ENCODE measurements around the gene DHX35. TPM values are rescaled to one million over a fixed set of nuclear protein-coding genes. Genes with fewer than 3 reads are reported as not detected.

The DHX35 gene
- total RNA-seq, 1 donor from 2014 or later = 14.1 TPM

DNA sequence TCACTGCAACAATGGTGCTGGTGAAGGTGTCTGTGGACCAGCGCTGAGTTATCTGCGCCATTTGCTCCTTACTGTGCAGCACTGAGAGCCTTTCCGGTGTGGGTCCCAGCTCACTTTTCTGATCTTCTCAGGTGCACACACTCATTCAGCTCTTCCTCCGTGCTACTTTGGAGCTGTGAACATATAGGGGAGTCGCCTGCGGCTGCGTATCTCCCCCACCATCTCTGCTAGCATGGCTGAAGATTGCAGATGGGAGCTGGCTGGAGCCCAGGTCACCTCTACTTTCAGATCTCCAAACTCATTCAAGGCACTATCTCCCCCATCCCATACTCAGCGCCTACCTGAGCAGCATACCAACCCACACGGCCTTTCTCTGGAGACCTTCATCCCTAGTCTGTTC is 96.9 kb downstream of the DHX35 start:
- DNase-seq (ENCODE audit: low spot score) = no peak

DNA sequence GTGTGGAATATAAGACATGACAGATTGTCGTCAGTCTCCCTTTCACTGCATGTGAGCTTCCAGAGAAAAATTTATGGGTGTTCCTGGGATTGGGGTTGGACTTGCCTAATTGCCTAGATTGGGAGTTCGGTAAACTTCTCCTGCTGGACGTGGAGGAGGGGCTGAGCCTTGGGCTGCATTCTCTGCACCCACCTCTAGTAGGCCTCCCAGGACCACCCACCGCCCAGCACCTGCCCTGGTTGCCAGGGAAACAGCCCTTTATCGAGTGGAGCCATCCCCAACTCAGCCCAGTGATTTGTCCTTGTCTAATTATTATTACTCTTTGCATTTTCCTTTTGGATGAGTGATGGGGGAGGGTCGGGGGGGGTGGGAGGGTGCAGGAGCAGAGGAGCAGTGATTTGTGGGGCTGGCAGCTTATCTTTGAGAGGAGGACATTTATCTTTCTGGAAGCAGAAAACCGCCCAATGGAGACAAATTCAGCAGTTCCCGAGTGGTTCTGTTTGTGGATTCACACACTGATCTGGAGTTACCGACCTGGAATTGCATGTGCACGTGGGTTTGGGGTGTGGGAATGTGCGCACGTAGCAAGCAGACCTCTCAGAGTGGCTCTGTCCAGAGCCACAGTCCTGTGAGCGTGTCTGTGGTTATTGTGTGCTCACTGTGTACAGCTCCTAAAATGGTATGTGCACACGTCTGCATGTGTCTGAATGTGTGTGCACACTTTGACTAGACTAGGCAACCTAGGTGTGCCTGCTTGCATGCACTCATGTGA is 104.5 kb downstream of the DHX35 start:
- DNase-seq (ENCODE audit: low spot score) = no peak

DNA sequence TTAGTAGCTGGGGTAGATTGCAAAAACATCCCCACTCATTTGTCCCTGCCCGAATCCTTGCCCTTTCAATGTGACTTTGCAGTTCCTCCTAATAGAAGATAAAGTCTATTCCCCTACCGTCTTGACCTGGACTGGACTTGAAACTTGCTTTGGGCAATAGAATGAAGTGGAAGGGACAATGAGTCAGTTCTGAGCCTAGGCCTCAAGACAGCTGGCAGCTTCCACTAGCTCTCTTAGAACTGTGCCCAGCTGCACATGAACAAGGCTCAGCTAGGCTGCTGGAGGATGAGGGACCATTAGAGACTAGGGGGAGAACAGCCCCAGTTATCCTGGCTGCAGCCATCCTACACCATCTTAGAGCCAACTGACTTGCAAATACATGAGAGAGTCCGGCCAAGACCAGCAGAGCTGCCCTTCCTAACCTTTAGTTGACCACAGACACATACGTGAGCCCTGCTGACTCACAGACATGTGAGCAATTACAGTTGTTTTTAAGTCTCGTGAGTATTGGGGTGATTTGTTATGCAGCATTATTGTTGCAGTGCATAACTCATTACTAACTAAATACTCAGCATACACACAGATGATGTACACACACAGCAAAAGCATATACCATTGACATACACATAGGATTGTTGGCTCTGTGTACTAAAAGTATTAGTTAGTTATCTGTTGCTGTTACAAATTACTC is 105.5 kb downstream of the DHX35 start:
- DNase-seq (ENCODE audit: low spot score) = no peak

DNA sequence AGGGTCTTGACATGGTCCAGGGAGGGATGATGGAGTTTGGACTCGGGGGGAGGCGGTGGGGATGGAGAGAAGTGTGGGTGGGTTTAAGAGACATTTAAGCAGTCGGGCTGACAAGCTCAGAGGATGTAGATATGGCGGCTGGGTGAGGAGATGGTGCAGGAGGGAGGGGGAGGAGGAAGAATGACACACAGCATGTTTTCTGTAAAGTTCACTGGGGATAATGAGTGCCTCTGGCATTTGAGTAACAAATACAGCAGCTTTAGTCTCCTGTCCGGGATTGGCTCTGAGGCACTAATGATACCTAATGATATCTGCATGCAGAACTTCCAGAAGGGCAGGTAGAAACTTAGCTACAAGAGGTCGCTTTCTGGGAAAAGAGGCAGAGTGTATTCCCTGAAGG is 107.8 kb downstream of the DHX35 start:
- no peak for DNase-seq (ENCODE audit: low spot score)

DNA sequence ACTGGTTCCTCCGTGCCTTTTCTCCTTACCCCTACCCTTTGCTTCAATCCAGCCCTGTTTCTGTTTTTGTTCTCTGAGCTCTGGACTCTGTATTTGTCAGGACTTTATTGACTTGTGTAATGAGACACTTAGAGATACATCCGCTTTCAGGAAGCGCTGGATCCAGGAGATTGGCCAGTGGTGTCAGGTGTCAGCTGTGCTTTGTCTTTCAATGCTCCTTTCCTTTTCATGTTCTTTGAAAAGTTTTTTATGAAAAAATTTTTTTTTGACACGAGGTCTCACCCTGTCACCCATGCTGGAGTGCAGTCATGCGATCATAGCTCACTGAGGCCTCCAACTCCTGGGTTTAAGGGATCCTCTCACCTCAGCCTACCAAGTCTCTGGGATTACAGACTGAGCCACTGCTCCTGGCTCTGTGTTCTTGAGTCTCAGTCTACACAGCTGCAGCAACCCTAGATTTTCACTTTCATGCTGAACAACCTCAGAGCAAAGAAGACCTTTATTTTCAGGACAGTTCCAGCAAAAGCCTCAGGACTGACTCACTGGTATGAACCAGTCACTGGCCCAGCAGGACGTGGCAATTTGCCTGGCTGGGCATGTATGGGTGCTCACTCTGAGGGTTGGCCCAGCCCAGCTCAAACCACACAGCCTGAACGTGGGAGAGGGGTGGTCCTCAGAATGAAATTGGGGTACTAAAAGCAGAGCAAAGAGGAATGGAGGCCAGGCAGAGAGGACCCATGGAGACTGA is 108.5 kb downstream of the DHX35 start:
- no peak for DNase-seq (ENCODE audit: low spot score)

DNA sequence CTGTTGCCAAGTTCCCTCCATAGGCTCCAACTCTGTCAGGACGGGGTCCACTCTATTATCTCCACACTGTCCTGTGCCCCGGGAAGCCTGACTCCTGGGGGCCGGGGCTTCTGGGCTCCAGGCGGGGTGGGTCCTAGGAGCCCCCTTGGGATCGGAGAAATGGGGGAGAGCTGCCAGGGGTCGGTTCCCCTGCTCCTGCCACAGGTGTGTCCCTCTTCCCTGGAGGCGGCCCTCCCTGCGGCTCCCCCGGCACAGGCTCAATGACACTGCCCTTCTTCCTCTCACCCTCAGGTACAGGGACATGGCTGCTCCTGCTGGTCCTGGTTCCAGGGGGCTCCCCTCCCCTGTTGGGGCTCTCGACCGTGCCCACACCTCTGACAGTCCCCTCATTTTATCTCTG is 110.0 kb downstream of the DHX35 start:
- DNase-seq (ENCODE audit: low spot score) = no peak

DNA sequence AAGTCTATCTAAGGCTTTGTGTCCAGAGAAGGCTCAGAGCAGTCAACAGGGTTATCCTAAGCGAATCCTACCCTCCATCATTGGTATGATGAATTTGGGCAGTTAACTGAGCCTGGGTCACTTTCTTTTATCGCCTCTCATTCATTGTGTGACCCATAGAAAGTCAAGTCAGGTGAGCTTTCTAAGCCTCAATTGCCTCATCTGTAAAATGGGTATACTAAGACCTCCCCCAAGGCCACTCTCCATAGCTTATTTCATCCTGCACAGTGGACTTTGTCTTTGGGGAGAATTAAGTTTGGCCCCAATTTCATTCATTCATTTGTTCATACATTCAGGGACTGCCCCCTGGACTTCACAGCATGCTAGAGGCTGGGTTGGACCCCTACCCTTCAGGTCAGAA is 110.5 kb downstream of the DHX35 start:
- no peak for DNase-seq (ENCODE audit: low spot score)

DNA sequence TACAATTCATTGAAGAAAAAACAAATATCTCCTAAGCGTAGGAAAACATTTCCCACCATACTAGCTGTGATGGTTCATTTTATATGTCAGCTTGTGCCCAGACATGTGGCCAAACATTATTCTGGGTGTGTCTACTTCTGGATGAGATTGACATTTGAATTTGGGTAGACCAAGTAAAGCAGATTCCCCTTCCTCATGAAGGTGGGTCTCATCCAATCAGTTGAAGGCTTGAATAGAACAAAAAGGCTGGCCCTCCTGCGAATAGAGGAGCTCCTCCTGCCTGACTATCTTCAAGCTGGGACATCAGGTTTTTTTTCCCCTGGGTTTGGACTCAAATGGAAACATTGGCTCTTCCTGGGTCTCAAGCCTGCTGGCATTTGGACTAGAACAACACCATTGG is 113.6 kb downstream of the DHX35 start:
- no peak for DNase-seq (ENCODE audit: low spot score)

DNA sequence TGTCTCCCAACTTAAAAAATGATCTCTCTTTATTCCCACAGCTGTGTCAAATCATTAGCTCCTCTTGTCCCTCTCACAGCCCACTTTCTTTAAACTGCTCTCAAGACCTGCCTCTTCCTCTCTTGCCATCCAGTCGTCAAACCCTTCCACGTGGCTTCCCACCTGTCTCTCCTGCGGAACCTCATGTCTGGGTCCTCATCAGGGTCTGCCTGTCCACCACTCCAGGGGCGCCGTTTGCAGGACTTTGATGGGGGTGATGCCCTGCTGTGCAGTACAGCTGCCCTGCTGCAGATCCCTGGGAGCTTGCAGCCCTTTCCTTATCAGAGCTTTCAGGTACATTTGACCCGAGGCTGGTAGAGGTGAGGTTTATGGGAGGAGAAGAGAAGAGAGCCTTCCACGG is 114.8 kb downstream of the DHX35 start:
- DNase-seq (ENCODE audit: low spot score) = no peak

DNA sequence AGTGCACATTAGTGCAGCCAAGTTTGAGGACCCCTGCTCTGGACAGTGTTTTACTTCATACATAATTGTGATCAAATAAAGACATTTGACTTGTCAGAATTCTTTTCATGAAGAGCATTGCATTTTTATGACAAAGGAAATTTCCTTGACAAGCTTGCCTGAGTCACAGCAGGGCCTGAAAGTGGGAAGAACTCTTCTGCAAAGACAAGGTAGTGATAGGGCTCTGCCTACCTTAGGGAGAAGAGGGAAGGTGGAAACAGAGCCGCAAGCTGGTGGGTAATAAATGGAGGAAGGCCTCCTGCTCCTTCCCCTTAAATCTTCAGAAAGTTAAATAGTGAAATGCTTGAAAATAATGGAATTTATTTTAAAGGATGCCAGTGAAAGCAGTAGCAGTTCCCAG is 118.2 kb downstream of the DHX35 start:
- DNase-seq (ENCODE audit: low spot score) = no peak

DNA sequence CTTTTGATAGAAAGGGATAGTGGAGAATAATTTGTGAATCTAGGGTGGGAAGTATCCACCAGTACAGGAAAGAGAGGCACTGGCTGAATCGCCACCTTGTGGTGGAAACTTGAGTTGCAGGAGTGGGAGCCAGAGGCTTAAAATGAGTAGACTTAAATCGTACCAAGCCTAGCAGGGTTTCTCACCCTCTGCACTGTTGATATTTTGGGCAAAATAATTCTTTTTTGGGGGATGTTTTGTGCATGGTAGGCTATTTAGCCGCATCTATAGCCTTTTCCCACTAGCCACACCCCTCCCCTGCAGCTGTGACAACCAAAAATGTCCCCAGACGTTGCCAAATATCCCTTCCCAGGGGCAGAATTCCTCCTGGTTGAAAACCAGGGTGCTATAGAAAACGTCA is 119.1 kb downstream of the DHX35 start:
- peak; percentile 83 for DNase-seq (ENCODE audit: low spot score)

DNA sequence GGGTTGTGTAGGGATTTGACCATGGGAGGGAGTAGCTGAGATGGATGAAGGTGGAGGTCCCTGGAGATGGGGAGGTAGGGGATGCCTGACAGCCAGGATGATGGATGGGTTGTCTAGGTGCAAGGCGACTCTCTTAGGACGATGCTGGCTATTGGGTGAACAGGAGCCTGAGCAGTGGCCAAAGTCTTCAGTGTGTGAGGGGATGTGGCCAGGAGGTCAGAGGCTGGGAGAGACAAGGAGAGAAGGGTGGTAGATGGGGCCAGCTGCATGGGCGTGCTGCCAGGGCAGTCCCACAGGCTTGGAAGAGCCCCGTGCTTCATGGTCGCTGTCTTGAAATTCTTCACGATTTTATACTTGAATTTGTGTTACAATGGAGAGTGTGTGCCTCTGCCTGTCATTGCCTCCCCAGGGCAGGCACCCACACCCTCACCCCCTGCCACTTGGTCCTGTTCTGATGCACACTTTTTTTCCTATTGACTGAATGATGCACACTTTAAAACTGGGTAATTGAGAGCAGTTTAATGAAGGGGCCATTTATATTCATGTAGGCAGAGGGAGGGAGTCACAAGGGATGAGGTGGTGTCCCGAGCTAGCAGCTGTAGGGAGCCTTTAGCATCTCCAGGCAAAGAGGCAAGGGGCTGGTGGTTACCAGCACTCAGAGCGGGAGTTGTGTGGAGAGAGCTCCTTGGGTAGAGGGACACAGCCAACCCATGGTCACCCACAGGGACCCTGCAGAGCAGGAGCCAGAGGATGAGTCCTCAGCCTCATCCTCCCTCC is 120.7 kb downstream of the DHX35 start:
- no peak for DNase-seq (ENCODE audit: low spot score)

DNA sequence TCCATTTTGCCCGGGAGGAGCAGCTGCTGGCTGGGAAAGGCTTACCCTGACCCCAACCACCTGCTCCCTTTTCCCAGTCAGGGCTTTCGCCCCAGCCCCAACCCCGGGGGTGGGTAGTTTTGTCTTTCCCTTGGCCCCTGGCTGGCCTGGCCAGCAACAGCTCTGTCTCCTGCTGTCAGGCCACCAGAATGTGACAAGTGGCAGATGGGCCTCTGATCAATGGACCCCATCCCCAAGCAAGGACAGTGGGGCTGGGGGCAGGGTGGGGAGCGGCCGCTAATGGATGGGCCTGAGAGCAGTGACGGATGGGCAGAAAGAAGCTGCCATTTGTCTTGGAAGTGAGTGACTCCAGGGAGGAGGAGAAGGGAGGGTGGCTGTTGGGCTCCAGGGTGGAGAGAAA is 121.6 kb downstream of the DHX35 start:
- no peak for DNase-seq (ENCODE audit: low spot score)

DNA sequence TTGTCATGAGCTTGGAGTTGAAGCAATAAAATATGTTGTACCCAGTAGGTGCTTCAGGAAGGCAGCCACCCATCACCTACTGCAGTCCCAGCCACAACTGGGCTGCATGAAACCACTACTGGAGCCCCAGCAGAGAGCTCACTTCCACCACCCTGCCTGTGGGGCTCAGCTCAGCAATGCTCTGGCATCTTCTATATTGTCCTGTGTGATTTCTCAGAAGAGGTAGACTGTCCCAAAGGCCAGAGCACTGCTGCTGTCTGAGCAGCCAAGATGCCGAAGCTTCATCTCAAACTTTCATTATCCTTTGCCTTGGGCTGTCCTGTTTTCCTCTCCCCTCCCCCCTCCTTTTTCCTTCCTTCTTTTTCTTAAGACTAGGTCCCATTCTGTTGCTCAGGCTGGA is 126.9 kb downstream of the DHX35 start:
- DNase-seq (ENCODE audit: low spot score) = no peak

Other genes with a start within 250 kb of the DHX35 start
- gene SLC32A1, start 237.9 kb upstream of the DHX35 start, total RNA-seq = not detected
- gene ACTR5, start 213.9 kb upstream of the DHX35 start, total RNA-seq = 8.9 TPM
- gene PPP1R16B, start 156.6 kb upstream of the DHX35 start, total RNA-seq = 10.4 TPM
- 1.5 TPM for gene FAM83D, start 35.9 kb upstream of the DHX35 start, total RNA-seq